HG02571 (cell line): ENCODE measurements around the gene LAPTM5.

Experiments
- ATAC-seq: cut with Tn5 transposase; IDR thresholded peaks from one replicate; pipeline ENCODE4 v1.9.1; 2021; ENCODE audit warnings: mild to moderate bottlenecking, moderate library complexity; ENCODE audit not compliant: unreplicated experiment

Gene LAPTM5

DNA sequence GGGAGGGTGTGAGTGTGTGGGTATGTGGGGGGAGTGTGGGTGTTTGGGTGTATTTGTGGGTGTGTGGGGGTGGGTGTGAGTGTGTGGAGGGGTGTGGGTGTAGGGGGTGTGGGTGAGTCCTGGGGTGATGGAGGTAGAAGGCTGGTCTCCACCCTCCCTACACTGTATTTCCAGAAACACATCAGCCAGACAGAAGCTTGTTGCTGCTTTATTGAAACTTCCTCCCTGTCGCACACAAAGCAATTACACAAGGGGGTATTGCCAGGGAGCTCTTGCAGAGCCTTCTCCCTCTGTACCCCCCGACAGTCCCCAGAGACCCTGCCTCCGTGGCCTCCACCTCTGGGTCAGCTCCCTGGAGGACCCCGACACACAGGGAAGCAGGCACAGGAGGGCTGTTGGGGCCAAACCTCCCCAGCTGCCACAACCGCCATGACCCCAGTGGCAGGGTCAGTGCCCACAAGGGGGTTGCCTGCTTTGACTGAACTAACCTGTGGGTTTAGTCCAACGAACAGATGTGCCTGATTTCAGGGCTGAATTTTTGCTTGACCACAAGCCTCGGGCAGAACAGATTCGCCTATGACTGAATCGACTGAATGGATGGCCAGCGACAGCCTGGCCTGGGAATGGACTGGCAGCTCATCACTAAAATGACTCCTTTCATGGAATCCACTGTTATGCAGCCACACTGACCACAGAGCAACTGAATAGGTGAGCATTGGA lies 25.1 kb downstream of the LAPTM5 start:
- no peak for ATAC-seq

DNA sequence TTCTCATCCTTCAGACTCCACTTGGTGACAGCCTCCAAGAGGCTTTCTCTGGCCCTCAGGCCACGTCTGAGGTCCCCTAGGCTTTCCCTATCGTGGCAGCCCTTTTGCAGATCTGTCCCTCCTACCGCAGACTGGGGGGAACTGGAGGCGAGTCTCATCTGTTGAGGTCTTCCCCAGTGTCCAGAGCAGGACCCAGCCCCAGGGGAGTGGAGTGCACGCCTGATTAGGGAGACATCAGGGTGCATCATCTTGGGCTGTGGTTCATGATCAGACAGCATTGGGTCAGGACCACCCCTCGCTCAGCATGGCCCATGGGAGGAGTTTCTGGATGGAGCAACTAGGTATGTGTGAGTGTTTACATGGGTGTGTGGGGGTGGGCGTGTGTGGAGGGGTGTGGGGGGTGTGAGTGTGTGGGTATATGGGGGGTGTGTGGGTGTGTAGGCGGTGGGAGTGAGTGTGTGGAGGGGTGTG lies 25.7 kb downstream of the LAPTM5 start:
- no peak for ATAC-seq

DNA sequence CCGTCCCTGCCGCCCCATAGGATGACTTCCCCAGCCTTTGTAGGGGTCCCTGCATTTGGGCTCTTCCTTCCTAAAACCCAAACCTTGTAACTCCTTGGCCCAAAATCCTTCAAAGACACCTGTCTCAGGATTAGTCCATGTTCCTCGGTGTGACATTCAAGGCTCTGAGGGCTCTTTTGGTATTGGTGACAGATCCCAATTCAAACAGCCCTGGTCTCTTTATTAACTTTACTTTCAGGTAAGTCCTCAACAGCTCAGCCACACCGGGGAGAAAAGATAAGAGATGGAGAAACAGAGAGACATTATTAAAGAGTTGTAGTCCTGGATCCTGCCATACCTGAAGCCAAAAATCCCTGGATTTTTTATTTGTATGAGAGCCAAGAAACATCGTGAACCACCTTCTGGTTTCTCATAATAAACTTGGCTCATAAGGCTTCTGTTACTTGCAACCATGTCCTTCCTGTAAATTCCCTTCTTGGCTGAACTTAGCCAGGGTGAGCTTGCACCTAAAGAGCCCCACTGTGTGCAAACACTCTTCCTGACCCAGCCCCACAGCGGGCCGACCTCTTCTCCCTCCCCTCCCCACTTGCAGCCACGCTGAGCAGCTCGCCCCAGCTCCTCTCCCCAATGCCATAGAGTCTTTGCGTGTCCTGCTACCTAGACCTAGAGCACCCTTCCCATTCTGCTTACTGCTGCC lies 26.3 kb downstream of the LAPTM5 start:
- no peak for ATAC-seq

DNA sequence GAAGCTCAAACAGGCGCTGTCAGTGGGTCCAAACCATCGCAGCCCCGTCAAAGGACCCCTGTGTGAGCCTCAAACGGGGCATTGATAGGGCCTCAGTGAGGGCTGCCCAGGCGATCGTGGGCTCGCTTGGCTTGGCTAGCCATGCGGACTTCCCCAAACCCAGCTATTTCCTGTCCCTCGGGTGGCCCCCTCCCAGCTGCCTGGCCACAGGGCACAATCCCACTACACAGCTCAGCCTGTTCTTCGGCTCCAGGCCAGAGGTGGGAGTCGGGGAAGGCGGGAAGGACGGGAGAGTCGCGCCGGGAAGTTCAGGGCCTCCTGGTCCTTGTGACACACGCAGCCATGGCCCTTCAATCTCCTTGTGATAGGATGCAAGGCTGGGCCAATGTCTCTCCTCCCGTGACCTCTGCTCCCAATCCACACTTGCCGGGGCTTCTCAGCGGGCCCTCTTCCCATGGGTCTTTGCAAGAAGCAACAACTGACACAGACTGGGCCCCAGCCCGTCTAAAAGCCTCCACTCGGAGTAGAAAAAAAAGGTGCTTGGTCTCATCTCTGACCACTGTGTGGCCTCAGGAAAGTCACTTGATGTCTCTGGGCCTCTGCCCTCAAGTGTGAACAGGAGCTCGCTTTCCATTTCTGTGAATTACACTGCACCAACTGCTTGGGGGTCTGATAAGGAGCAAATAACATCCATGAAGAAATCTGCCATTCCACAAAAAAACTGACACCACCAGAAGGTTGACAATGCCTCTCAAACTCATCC lies 27.0 kb downstream of the LAPTM5 start:
- no peak for ATAC-seq

DNA sequence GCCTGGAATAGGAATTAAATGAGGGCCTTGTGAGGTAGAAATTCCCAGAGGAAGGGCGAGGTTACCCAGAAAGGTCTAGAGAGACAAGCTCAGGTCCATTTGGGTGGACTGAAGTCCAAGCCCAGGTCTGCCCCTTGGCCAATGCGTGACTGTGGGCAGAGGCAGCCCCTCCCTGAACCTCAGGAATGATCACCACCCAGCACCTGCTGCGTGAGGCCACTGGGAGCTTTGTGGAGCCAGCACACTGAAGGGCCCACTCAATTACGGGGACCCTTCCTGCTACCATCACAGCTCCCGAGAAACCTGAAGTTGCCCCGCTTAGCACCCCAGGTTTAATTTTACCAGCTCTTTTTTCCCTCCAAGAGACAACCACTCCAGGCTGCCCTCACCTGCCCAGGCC lies 27.7 kb downstream of the LAPTM5 start:
- ATAC-seq = no peak

DNA sequence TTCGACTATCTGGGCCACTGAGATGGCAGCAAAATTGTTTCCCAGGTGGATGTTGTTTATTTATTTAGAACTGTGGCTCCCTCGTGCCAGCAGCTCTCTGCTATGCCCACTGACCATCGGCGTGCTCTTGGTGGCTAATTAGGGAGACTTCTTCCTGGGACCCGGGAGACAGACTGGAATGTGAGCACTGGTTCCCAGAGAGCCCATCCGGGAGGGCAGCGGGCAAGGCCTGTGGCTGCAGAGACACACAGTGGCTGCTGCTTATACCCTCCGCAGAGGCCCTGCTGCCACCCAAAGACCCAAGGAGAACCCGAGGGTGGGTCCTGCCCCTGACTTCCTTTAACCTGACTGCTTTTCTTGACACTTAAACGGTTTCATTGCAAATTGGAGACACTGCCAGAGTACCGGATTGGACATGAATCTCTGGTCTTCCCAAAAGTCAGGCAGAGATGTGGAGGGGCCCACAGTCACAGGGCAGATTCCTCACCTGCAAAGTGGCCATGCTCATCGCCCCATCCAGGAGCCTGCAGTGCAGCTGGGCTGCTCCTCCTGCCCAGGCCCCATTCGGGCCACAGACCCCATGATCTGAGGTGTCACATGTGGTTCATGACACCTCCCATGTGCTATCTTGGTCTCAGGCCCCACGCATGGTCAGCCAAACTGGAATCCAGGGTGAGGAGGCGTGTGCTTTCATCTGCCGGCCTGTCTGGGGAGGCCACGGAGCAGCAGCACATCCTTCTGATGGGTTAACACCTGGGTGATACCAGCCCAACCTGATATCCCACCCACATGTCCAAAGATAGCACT lies 28.5 kb downstream of the LAPTM5 start:
- no peak for ATAC-seq

DNA sequence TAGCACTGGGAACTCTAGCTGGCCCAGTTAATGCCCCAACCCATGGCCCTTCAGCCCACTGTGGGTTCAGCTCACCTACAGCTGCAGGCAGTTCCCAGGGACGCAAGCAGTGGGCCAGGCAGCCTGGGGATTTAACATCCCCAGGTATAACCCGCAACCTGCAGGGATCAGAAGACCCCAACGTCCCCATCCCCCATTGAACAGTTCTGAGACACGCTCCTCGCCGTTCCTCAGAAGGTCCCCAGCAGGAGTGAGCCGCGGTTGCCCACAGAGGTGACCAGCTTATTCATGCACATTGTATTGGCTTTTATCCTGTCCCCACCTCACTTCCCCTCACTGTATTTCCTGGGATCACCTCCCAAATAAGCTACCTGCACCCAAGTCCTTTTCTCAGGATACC lies 29.2 kb downstream of the LAPTM5 start:
- no peak for ATAC-seq

DNA sequence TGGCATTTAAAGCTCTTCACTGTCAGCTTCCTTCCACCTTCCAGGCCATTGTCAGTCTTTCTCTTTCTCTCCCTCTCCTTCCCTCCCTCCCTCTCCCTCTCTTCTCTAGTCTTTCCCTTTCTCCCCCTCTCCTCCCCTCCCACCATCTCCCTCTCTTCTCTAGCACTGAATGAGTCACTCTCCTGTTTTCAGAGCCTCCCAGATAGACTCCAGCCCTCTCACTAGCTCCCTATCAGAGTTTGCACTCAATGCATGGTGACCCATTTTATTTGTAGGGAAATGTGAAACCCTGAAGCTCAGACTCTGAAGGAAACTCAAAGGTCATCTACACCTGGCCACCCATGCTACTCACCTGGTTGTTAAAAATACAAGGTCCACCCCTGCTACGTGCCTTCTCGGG lies 29.8 kb downstream of the LAPTM5 start:
- ATAC-seq = no peak

DNA sequence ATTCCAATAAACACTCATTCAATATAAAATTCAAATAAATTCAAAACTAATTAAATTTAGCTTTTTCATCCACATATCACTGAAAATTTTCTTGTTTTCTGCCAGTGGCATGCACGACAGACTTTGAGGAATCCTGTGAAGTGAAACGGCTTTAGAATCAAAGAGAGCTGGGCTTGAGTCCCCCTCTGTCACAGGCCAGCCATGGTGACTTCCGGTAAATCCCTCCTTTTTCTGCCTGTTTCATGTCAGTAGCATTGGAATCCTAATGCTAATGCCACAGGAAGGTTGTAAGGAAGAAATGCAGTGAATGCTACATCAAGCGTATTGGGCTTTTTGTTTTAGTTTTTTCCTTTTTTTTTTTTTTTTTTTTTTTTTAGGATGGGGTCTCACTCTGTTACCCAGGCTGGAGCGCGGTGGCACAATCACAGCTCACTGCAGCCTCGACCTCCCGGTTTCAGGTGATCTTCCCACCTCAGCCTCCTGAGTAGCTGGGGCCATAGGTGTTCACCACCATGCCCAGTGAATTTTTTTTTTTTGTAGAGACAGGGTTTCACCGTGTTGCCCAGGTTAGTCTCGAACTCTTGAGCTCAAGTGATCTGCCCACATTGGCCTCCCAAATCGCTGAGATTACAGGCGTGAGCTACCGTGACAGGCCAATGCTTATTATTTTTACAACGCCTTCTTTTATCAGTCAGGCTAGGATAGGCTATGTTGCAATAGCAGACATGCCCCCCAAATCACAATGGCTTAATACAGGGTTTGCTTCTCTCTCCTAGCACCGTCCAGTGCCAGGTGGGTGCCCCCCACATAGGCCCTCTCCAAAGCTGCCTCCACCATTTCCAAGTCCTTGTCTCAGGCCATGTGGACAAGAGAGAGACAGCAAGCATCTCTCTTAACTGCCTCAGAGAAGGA lies 30.5 kb downstream of the LAPTM5 start:
- ATAC-seq = no peak

DNA sequence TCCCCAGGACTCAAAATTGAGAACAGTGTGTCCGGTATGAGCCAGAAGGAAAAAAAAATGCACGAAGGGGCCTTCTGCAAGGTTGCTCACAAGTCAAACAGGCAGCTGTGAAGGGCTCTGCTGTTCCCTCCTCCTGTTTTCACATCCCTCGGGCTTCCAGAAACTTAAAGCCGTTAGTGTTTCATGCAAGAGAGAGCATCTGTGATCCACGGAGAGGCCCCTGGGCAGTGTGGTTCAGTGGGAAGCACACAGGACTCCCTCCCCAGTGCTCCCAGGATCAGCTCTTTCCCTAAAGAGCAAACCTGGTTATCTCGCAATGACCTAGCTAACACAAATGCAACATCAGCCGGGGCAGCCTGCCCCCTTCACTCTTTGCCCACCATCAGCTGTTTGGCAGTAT lies 31.3 kb downstream of the LAPTM5 start:
- ATAC-seq = no peak

DNA sequence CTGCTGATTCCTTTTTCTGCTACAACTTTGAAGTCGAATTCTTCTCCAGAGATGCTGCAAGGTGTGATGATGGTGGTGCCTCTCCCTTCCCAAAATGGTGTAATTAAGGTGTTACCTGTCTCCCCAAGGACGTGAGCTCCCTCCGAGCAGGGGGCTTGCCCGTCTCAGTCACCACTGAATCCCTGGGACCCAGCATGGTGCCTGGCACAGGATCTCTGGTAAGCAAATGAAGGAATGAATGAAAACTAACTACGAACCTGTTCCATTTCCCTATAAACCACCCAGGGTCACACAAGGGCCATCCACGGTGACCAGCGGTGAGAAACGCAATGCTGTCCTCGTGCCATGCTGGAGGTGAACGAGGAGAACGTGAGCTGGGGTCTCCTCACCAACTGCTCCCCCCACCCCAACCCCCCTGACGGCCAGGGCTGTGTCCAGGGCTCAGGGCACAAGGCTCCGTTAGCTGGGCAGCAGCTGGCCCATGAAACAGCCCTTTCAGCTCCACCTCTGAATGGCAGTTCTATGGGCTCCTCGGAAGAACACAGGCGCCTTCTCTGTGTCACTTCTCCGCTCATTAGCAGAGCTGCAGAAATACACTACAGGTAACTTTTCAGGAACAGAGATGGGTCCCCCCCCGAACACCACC lies 32.0 kb downstream of the LAPTM5 start:
- ATAC-seq = no peak

DNA sequence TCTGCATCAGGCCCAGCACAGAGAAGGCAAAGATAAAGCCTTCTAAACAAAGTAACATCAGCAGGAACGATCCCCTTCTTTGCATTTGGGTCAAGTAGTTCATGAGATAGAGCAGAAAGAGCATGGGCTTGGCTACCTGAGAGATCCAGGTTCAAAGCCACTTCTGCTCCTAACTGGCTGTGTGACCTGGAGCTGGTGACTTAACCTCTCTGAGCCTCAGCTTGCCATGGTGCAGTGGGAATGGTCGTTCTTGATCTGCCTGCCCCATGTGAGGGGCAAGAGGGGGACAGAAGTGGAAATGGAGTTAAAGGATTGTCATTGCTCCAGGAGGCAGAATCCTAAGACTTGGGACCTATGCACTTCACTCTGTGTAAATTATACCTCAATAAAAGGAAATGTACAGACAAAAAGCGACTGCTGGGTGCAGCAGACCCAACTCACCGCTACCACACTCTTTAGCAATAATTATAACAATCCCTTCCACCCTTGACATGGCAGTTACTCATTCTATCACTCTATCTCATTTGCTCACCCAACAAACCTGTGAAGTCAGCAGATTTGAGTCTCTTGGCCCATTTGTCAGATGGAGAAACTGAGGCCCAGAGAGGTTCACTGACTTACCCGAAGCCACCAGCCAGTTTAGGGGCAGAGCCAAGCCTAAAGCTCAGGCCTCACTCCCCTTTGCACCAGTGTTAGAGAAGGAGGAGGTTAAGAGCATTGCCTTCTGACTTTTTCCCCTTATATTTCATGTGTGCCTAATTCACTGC lies 32.7 kb downstream of the LAPTM5 start:
- ATAC-seq = no peak

DNA sequence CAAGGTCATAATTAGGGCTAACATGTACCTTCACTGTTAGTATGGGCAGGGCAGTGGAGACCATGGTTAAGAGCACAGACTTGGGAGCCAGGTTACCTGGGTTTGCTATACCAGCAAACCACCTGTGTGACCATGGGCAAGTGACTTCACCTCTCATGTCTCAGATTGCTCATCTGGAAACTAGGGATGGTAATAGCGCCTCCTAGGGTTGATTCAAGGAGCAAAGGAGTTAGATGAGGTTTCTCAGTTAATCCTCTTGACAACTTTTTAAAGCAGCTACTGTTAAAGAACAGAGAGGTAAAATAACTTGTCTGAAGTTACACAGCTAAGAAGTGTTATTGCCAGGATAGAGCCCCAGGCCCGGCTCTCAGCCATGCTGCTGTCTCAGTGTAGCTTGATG lies 33.4 kb downstream of the LAPTM5 start:
- ATAC-seq = no peak

DNA sequence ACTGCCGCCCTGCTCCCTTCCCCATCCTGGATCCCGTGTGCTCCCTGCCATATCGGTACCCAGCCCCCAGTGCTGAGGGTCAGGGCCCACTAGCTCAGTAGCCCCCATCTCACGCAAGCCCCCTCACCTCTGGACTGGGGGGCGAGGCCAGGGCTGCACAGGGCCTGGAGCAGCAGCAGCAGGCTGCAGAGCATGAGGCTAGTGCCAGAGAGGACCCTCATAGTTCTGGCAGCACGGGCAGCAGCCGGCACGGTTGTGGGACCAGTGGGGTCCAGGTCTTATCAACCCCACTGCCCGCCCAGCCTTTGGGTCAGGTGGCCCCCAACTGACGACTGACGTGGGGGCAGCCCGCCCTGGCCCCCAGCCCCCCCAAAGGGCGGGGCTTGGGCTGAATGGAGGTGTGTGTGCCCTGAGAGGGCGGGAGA lies 34.2 kb downstream of the LAPTM5 start, which contains the start of gene MATN1:
TSS of gene MATN1 (minus strand) at position 255 of the 425 bp plus-strand sequence. CDS start at position 221, 34 bp downstream.
- ATAC-seq = no peak

DNA sequence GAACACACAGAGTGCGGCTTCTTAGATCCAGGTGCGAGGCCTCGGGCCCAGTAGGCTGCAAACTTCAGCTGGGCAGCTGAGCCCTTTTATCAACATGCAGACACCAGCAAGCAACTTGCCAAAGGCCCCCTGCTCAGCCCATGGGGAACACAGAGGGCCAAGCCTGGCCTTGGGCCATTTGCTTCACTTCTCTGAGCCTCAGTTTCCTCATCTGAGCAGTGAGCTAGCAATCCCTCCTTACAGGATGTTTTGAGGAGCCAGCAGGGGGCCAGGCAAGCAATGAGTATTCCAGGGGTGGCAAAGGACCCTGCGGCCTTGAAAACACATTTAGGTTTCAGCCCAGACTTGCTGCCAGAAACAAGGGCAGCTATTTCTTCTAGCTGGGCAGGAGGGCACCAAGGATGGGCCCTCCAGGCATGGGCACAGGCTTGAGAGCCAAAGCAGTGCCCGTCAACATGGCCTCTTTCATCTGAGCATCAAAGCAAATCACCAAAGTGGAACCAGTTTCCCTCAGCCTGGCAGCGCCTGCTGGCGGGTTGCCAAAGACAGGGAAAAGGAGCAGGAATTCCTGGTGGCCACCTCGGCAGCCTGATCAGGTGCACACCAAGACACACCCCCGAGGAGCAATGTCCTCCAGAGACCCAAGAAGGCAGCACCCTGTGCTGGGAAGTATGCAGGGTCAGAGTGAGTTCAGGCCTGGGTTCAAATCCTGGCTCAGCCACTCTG lies 35.6 kb downstream of the LAPTM5 start:
- no peak for ATAC-seq

DNA sequence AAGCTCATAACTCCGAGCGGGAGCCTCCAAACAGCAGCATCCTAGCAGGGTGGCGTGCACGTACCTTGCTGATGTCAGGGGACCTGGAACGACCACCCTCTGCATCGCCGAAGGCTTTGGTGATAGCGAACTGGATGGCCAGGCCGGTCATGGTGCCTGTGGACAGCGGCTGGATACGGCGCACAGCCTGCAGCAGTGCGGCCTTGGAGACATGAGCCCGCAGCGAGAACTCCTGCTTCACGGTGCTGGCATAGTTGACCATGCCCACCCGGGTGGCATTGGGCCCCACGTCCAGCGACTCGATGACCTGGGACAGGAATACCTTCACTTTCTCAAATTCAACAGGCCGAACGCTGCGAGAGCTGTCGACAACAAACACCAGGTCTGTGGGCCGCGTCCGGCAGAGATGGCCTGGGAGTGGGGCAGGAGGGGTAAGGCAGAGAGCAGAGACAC lies 36.2 kb downstream of the LAPTM5 start:
- ATAC-seq = no peak

DNA sequence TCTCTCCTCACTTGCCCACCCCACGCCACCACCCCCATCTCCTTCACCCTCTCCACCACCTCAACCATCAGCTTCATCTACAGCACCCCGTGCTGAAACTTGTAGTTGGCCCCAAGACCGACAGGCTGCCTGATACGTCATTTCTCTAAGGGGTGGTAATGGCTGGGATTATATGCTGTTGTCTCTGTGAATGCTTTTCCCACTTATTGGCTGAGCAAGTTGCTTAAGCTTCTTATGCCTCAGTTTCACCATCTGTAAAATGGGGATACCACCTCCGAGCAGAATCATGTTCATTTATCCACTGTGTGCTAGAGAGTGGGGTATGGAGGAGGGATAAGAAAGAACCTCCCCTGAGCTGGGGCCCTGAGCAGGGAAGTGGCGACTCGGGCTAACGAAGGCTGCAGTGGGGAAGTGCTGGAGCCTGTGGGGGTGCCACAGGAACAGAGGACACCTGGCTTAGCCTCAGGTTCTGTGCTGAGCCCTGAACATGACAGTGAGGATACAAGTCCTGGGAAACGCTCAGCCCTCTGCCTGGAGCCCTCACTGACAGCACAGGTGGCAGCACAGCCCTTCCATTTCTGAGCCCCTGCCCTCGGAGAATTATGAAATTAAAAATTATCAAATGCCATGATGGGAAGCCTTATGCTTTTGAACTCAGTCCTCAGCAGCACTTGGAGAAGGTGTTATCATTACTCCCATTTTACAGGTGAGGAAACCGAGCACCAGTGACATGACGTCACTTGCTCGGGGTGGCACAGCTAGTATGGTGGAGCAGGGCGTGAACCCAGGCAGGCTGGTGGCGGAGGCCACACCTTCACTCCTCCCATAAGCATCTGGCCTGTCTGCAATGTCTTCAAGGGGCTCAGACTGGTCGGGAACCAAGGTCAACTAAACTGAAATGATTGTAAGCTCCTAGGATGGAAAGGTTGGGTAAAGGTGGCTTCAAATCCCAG lies 37.0 kb downstream of the LAPTM5 start:
- no peak for ATAC-seq
